SU-DHL-6 (cell line): ENCODE data around the gene C6orf89.

Experiments
- H2AFZ ChIP-seq: fragments of 200-600 bp; sonication (generic); 2 replicates; pipeline ENCODE4 v1.6.1; 2014; ENCODE audit warnings: low read depth, mild to moderate bottlenecking, moderate library complexity, mixed read lengths, antibody characterized with exemption, low read length; ENCODE audit not compliant: severe bottlenecking
- H3F3A ChIP-seq: fragments of 200-600 bp; shearing (Covaris generic); 2 replicates; pipeline ENCODE4 v1.6.0; 2016; ENCODE audit warnings: antibody characterized with exemption, mild to moderate bottlenecking; ENCODE audit not compliant: insufficient read depth
- H3K27ac ChIP-seq: fragments of 200-600 bp; sonication (generic); 2 replicates; pipeline ENCODE4 v1.5.1; 2016; ENCODE audit warnings: low read depth, mild to moderate bottlenecking, low read length, moderate library complexity, mixed read lengths
- H3K27me3 ChIP-seq: fragments of 200-600 bp; sonication (generic), shearing (Covaris generic); 2 replicates; pipeline ENCODE4 v1.6.0; 2014; ENCODE audit warnings: mild to moderate bottlenecking, low read length
- H3K36me3 ChIP-seq: fragments of 200-600 bp; sonication (generic); 2 replicates; pipeline ENCODE4 v1.6.1; 2014; ENCODE audit warnings: mild to moderate bottlenecking, low read length, mixed read lengths
- H3K4me2 ChIP-seq: fragments of 300-600, 200-600 bp; shearing (Covaris generic), sonication (generic); 2 replicates; pipeline ENCODE4 v1.6.0; 2014; ENCODE audit warnings: low read length, low read depth, mild to moderate bottlenecking; ENCODE audit not compliant: poor library complexity, severe bottlenecking
- H3K4me3 ChIP-seq: fragments of 200-600 bp; sonication (generic); 2 replicates; pipeline ENCODE4 v1.5.1; 2014; ENCODE audit warnings: antibody characterized with exemption, low read length, mild to moderate bottlenecking, mixed read lengths; ENCODE audit not compliant: insufficient read depth, poor library complexity, severe bottlenecking
- H3K79me2 ChIP-seq: fragments of 200-600 bp; sonication (generic); 2 replicates; pipeline ENCODE4 v1.6.1; 2014; ENCODE audit warnings: mild to moderate bottlenecking, low read length, moderate library complexity; ENCODE audit not compliant: insufficient read depth
- H3K9ac ChIP-seq: fragments of 200-600 bp; sonication (generic); 2 replicates; pipeline ENCODE4 v1.7.0; 2014; ENCODE audit warnings: mild to moderate bottlenecking, low read length
- H3K9me2 ChIP-seq: fragments of 200-600 bp; sonication (generic); replicated peaks from 2 replicates; pipeline ENCODE4 v1.6.1; 2014; ENCODE audit warnings: low read length; ENCODE audit not compliant: insufficient read depth
- H3K9me3 ChIP-seq: fragments of 200-600 bp; sonication (generic); 2 replicates; pipeline ENCODE4 v1.6.1; 2014; ENCODE audit warnings: low read length, mixed read lengths; ENCODE audit not compliant: insufficient read depth
- H4K20me1 ChIP-seq: fragments of 200-600 bp; sonication (generic); 2 replicates; pipeline ENCODE4 v1.6.1; 2014; ENCODE audit warnings: low read depth, mild to moderate bottlenecking, antibody characterized with exemption, low read length, moderate library complexity, mixed read lengths
- CTCF ChIP-seq: fragments of 200-600 bp; sonication (generic); IDR thresholded peaks from one replicate; pipeline ENCODE4 v1.5.1; 2017; ENCODE audit warnings: antibody characterized with exemption, mild to moderate bottlenecking, low read length, moderate library complexity; ENCODE audit not compliant: insufficient read depth, poor library complexity, severe bottlenecking
- EZH2phosphoT487 ChIP-seq: fragments of 200-600 bp; sonication (generic), shearing (Covaris generic); conservative IDR thresholded peaks from 2 replicates; pipeline ENCODE4 v1.6.1; 2018; ENCODE audit warnings: mild to moderate bottlenecking, antibody characterized with exemption, low read length, moderate library complexity, mixed read lengths

Gene C6orf89

GRCh38 chr6:36906539-36907325, 21.0 kb downstream of the C6orf89 start:
- peaks cover 50% of the 10 kb centered on the region for H3K36me3 ChIP-seq
- no peak overlapping the region for H3K4me3 ChIP-seq
- H3K9ac ChIP-seq, result no peak overlapping the region
- no peaks in the 10 kb centered on the region for H3K9me3 ChIP-seq
- no peaks in the 10 kb centered on the region for H3F3A ChIP-seq
- H3K9me2 ChIP-seq, result no peaks in the 10 kb centered on the region
- H2AFZ ChIP-seq, result no peak overlapping the region
- H3K27me3 ChIP-seq, result no peaks in the 10 kb centered on the region
- peaks cover 9% of the 10 kb centered on the region; the same call in 1 of the 2 replicates for H3K79me2 ChIP-seq
- no peak overlapping the region for H3K4me2 ChIP-seq
- no peak overlapping the region for H3K27ac ChIP-seq
- H4K20me1 ChIP-seq, result no peaks in the 10 kb centered on the region
- no peak for TF ChIP-seq CTCF
- TF ChIP-seq EZH2phosphoT487, result no peak

GRCh38 chr6:36907781-36908180, 22.0 kb downstream of the C6orf89 start:
- H3K79me2 ChIP-seq, result peaks cover 9% of the 10 kb centered on the region; the same call in 1 of the 2 replicates
- H3K27me3 ChIP-seq, result no peaks in the 10 kb centered on the region
- H4K20me1 ChIP-seq, result no peaks in the 10 kb centered on the region
- no peak overlapping the region for H3K4me3 ChIP-seq
- H3K27ac ChIP-seq, result no peak overlapping the region
- no peaks in the 10 kb centered on the region for H3K9me2 ChIP-seq
- TF ChIP-seq CTCF, result no peak
- TF ChIP-seq EZH2phosphoT487, result no peak
- peaks cover 44% of the 10 kb centered on the region for H3K36me3 ChIP-seq
- H3K9me3 ChIP-seq, result no peaks in the 10 kb centered on the region
- no peak overlapping the region for H3K4me2 ChIP-seq
- no peak overlapping the region for H2AFZ ChIP-seq
- H3K9ac ChIP-seq, result no peak overlapping the region
- H3F3A ChIP-seq, result no peaks in the 10 kb centered on the region

GRCh38 chr6:36908747-36909146, 23.0 kb downstream of the C6orf89 start:
- Histone ChIP-seq H3K79me2 (peaks cover 9% of the 10 kb centered on the region; the same call in 1 of the 2 replicates), H3K9ac (no peak overlapping the region), H3K9me2 (no peaks in the 10 kb centered on the region), H4K20me1 (no peaks in the 10 kb centered on the region), H3K4me3 (no peak overlapping the region), H2AFZ (no peak overlapping the region), H3K27me3 (no peaks in the 10 kb centered on the region), H3K36me3 (peaks cover 37% of the 10 kb centered on the region), H3K9me3 (no peaks in the 10 kb centered on the region), H3K4me2 (no peak overlapping the region), H3K27ac (no peak overlapping the region), H3F3A (no peaks in the 10 kb centered on the region)
- TF ChIP-seq CTCF (no peak), EZH2phosphoT487 (no peak)
